Measurements from ENCODE around the gene CLEC4M.

- TF ChIP-seq POLR2A (IDR thresholded peaks at IDR 0.05) = no peak
- no peak for TF ChIP-seq CTCF (IDR thresholded peaks at IDR 0.05)
These were observed 28.5 kb upstream of the CLEC4M start for GRCh38 chr19:7734220-7735203.

Measured in vagina (tissue), 2 donors.